IMR-90 (cell line): ENCODE results near the gene CDK14.

Experiments
- BHLHE40 ChIP-seq: fragments of 150-350 bp; IDR thresholded peaks from 2 replicates; pipeline ENCODE4 v1.6.1; 2016; ENCODE audit warnings: mild to moderate bottlenecking, low read depth, low read length
- CHD1 ChIP-seq: IDR thresholded peaks from 2 replicates; pipeline ENCODE4 v1.6.1; 2012; ENCODE audit warnings: low read depth, low read length, improper control_type of control experiment
- POLR2A ChIP-seq: IDR thresholded peaks from 2 replicates; pipeline ENCODE4 v1.6.1; 2012; ENCODE audit warnings: mild to moderate bottlenecking, low read depth, low read length
- RCOR1 ChIP-seq: IDR thresholded peaks from 2 replicates; pipeline ENCODE4 v1.6.1; 2012; ENCODE audit warnings: mild to moderate bottlenecking, low read length, improper control_type of control experiment; ENCODE audit not compliant: insufficient replicate concordance
- TF ChIP-seq, protein P1 (sequence below): fragments of 150-350 bp; IDR thresholded peaks from 2 replicates; pipeline ENCODE4 v1.6.1; 2017; ENCODE audit warnings: mild to moderate bottlenecking, antibody characterized with exemption, low read length, low read depth
- TF ChIP-seq, protein P2 (sequence below): conservative IDR thresholded peaks from 2 replicates; pipeline ENCODE4 v1.5.1; 2012; ENCODE audit warnings: mild to moderate bottlenecking, low read depth, low read length, improper control_type of control experiment

DNA sequence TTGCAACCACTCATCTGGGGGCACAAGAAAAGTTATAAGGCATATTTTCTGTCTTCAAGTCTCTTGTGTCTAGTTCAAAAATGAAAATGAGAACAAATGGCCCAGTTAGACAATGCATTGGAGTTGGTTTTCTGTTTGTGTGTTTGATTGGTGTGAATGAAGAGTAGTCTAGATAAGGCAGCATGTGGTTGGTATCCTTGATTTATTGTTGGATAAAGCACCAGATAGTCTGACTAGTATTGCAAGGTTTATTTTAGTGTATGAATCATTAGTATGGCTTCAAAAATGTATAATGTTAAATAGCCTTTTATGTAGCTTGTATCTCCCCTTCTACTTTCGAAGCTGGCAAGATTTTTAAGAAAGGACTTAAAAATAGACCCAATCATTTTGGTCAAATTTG, 237.3 kb downstream of the CDK14 start:
- TF ChIP-seq, protein P1, sequence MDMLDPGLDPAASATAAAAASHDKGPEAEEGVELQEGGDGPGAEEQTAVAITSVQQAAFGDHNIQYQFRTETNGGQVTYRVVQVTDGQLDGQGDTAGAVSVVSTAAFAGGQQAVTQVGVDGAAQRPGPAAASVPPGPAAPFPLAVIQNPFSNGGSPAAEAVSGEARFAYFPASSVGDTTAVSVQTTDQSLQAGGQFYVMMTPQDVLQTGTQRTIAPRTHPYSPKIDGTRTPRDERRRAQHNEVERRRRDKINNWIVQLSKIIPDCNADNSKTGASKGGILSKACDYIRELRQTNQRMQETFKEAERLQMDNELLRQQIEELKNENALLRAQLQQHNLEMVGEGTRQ: no peak
- no peak for TF ChIP-seq RCOR1
- TF ChIP-seq, protein P2, sequence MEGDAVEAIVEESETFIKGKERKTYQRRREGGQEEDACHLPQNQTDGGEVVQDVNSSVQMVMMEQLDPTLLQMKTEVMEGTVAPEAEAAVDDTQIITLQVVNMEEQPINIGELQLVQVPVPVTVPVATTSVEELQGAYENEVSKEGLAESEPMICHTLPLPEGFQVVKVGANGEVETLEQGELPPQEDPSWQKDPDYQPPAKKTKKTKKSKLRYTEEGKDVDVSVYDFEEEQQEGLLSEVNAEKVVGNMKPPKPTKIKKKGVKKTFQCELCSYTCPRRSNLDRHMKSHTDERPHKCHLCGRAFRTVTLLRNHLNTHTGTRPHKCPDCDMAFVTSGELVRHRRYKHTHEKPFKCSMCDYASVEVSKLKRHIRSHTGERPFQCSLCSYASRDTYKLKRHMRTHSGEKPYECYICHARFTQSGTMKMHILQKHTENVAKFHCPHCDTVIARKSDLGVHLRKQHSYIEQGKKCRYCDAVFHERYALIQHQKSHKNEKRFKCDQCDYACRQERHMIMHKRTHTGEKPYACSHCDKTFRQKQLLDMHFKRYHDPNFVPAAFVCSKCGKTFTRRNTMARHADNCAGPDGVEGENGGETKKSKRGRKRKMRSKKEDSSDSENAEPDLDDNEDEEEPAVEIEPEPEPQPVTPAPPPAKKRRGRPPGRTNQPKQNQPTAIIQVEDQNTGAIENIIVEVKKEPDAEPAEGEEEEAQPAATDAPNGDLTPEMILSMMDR: no peak
- TF ChIP-seq POLR2A: no peak
- TF ChIP-seq BHLHE40: no peak
- no peak for TF ChIP-seq CHD1
